HG03196 (cell line): ENCODE data around the gene ATF6B.
A peak's percentile ranks its signal among the peaks of the same experiment; 100 is the strongest.

ENCODE experiments used
- ATAC-seq: cut with Tn5 transposase; IDR thresholded peaks from one replicate; pipeline ENCODE4 v1.9.1; 2021; ENCODE audit not compliant: unreplicated experiment

Gene ATF6B

DNA sequence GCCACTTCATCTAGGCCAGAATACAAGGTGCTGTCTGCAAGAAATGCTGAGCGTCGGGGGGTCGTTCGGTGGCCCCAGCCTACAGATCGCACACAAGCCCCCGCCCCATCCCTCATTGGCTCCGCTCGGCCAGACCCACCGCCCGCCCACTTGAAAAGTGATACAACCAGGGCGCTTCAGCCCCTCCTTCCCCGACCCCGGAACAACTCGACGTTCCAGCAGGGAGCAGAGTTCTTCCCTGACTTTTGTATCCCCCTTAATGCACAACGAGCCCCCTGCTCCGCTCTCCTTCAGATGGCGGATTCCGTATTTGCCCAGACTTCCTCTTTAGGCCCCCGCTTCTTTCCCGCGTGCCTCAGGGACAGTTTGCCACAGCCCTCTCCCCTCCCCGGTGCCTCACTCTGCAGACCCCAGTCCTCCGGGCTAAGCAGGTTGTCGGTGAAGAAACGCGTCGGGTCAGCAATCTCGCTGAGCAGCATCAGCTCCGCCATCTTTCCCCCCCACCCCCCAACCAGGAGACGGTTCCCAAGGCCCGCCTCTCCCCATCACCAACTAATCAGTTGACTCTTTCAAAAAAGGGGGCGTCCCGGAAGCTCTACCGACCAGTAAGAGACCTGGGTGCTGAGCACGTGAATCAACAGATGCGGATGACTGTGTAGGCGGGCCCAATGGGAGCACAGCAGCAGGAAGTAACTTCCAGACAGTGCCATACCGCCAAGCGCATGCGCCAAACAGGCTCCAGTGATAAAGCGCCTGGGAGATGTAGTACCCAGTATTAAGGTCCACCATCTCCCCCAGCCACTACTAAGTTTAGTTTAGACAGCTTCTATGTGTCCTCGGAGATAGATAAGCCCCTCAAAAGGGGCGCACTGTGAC lies at the start of gene ATF6B:
ATF6B (minus strand) TSS at position 530 of the 876 bp plus-strand sequence; CDS start at position 491, 39 bp downstream.
- peak; percentile 90 for ATAC-seq

DNA sequence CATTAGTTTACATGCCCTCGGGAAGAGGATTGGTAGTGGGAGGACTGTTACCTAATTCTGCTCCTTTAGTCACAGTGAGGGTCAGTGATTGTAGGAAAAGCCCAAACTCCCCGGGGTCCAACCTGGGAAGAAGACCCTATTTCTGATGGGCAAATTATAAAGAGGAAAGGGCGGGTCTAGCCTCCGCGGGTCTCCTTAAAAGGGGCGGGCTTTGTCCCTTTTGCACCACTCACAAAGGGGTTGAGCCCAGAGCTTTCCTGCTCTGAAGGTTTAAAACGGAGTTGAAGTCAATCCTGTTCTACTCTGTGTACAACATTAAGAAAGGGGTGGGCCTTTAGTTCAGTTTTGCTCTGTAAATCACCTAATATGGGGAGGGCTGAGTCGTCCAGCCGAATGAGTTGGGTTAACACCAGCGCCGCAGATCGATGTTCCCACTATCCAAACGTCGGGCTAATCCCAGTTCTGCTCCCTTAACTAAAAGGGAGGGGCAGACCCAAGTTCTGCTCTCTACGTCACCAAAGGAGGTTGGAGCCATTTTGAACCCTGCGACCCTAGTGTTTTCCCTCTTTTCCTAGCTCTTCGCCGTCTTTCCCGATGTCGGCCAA lies 49.2 kb upstream of the ATF6B start:
- peak; percentile 3 for ATAC-seq

- no peak for ATAC-seq
Observed at GRCh38 chr6:32176476-32177182, 48.6 kb upstream of the ATF6B start.

- ATAC-seq = peak; percentile 38
Observed at GRCh38 chr6:32175711-32176475, 47.8 kb upstream of the ATF6B start, which contains the start of gene AGPAT1. Gene AGPAT1, minus strand, starts transcription at chr6:32176084. Its CDS starts 4,588 bp downstream, at chr6:32171496.

DNA sequence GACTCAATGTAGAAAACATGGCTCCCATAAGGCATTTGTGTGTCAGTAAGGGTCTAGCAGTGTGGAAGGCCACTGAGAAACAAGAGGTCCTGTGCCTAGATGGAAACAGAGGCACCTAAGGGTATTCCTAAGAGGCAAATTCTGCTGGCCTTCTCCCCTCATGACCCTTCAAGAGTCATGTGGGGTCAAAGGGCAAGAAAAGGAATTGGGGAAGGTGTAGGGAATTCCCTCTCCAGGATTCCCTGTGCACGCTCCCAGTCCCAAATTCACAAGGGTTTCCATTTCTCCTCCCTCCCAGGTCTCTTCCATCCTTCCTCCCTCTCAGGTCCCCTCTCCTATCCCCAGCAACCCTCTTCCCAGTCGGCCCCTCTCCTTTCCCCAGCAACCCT lies 47.3 kb upstream of the ATF6B start:
- no peak for ATAC-seq

GRCh38 chr6:32174416-32174815 lies 46.4 kb upstream of the ATF6B start:
- ATAC-seq = no peak

DNA sequence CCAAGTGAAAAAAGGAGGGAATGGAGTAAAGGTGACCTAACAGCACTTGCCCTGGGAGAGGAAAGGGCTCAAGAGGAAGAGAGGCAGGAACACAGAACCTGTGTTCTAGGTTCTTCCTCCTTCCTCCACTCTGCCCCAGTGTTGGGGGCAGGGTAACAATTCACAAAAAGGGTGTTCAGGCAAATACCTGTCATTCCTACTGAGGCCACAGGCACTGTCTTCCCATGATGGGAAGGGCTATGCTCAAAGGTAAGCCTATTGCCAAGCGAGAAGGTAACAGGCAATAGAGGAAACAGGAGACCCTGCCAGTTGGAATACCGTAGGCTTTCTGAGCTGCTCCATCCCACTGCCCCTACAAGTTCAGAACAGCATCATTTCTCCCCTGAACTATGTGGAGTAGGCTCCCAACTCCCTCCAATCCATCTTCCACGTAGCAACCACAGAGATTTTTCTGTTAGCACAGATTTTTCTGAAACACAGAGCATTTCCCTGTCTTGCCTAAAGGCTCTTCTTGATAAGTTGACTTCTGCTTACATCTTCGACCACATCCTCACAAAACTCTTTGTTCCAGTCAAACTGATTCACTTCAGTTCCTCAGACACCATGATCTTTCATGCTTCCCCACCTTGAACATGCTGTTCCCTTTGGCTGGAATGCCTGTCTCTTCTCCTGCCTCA lies 45.1 kb upstream of the ATF6B start:
- ATAC-seq = no peak

DNA sequence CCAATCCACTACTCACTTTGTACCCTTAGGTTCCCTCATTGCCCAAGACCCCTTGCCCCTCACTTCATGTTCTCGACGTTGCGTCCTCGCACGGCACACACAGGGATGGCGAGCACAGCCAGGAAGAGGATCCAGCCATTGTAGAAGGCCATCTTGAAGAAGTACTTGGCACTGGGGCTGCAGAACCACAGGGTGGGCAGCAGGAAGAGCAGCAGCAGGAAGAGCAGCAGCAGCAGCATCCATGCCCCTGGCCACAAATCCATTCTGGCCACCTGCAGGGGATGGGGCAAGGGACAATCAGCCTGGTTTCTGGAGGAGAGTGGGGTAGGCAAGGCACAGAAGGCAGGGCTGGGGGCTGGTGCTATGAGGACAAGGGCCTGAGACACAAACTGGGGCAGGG lies 43.2 kb upstream of the ATF6B start:
- no peak for ATAC-seq

GRCh38 chr6:32170294-32170693 lies 42.2 kb upstream of the ATF6B start:
- no peak for ATAC-seq

DNA sequence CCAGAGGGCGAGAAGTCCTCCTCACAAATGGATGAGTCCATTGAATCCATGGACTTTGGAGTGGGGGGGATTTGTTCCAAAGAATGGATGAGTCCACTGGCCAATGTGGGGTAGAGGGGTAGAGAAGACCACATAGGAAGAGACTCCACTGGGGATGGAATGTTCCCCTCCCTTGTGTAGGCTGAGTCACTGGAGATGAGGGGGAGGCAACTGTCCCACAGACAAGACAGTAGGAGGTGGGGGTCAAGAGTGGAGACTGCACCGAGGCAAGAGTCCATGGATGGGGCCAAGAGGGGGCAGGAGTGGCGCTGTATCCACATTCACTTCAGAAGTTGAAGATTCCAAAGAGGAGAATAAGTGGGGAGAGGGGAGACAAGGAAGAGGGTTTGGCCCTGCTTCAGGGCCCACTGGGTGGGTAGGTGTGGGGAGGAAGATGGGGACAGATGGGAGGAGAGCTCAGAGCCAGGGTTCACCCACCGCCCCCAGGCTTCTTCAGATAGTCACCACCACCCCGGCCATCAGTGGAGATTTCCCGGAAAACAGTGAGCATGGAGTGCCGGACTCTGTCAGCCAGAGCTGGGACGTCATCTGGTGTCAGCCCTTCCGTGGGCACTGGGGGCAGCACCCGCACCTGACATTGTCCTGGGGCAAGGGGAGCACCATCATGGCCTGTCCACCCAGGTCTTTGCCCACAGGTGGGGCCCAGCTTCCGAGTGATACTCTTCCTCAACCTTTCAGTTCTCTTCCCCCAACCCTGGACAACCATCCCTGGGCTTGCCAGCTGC lies 41.0 kb upstream of the ATF6B start:
- ATAC-seq = no peak

- no peak for ATAC-seq
Observed at GRCh38 chr6:32168350-32168749, 40.3 kb upstream of the ATF6B start.

- ATAC-seq = no peak
Observed at GRCh38 chr6:32167761-32168262, 39.8 kb upstream of the ATF6B start.

DNA sequence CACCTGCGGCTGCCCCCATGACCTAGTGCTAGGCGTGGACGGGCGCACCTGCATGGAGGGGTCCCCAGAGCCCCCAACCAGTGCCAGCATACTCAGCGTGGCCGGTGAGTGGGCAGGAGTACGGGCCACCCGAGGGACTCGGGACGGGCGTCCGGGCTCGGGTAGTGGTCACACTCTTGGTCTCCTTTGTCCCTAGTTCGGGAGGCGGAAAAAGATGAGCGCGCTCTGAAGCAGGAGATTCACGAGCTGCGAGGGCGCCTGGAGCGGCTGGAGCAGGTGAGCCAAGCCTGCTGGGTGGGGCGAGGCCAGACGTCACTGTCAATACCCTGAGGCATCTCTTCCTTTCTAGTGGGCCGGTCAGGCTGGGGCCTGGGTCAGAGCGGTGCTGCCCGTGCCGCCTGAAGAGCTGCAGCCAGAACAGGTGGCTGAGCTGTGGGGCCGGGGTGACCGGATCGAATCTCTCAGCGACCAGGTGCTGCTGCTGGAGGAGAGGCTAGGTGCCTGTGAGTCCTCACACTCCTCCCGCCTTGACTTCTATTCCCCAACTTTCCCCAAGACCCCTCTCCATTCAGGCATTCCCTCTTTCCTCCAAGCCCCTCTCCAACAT lies 39.2 kb upstream of the ATF6B start:
- no peak for ATAC-seq

GRCh38 chr6:32166411-32167061 lies 38.5 kb upstream of the ATF6B start:
- ATAC-seq = no peak

DNA sequence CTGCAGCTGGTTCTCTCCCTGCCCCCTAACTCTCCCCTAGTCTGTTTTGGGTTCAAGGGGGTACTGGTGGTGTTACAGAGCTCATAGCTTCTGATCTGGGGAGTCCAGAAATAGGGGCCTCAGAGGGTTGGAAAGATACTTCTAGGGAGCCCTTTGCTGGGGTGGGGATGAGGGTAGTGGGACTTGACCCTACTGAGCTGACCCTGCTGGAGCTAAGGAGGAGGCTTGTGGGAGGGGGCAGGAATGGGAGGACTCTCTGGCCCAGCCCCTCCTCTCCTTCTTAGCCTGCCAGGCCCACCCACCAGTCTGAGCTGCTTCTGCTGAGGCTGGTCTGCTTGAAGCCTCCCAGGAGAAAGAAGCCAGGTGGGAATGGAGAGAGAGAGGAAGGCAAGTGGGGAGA lies 36.2 kb upstream of the ATF6B start, which contains the start of gene EGFL8:
EGFL8 (plus strand) TSS at position 301 of the 400 bp plus-strand sequence. CDS start 1,571 bp downstream, outside the sequence.
- no peak for ATAC-seq

DNA sequence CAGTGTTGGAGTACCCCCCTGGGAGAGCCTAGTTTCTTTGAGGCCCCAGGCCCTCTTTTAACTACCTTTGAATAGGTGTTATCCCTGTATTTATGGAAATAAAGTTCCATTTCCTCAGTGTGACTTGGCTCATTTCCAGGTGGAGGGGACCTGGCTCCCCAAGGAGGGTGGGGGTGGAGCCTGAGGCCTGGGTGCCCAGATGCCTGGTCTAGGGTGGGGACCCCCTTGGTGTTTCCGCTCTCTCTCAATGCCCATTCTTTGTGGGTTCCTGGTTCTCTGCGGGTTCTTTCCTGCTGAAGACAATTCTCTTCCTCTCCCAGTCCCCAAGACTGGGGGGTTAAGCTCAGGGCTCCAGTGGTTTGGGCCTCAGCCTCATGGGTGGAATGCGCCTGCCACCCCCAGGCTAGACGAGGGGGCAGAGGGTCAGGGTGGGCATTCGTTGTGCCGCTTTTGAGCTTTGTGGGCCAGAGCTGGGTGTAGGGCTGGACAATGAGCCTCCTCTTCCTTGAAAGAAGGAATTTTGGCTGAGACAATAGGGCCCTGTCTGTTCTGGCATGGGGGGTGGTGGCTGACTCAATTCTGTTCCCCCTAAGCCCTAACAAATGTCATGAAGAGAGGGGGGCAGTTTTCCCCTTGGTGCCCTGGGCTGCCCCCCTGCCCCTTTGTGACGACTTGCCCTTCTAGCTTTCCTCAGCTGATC lies 35.7 kb upstream of the ATF6B start:
- no peak for ATAC-seq

GRCh38 chr6:32158052-32158451 lies 30.0 kb upstream of the ATF6B start:
- no peak for ATAC-seq

- ATAC-seq = no peak
Observed at GRCh38 chr6:32156891-32157290, 28.8 kb upstream of the ATF6B start.
